Measurements from ENCODE around the gene PCDHB5.
"Not testable (repeated sequence)": the region's sequence is repeated elsewhere in the genome, so short reads cannot be mapped to it uniquely, and the experiment has no call there.

DNA sequence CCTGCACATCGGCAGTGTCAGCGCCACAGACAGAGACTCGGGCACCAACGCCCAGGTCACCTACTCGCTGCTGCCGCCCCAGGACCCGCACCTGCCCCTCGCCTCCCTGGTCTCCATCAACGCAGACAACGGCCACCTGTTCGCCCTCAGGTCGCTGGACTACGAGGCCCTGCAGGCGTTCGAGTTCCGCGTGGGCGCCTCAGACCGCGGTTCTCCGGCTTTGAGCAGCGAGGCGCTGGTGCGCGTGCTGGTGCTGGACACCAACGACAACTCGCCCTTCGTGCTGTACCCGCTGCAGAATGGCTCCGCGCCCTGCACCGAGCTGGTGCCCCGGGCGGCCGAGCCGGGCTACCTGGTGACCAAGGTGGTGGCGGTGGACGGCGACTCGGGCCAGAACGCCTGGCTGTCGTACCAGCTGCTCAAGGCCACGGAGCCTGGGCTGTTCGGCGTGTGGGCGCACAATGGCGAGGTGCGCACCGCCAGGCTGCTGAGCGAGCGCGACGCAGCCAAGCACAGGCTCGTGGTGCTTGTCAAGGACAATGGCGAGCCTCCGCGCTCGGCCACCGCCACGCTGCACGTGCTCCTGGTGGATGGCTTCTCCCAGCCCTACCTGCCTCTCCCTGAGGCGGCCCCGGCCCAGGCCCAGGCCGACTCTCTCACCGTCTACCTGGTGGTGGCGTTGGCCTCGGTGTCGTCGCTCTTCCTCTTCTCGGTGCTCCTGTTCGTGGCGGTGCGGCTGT, 11.4 kb upstream of the PCDHB5 start:
- TF ChIP-seq GABPA (IDR thresholded peaks at IDR 0.05; ENCODE audit: low read depth); CHD2 (IDR thresholded peaks at IDR 0.05; ENCODE audit: low read length, partially characterized antibody); SMC3 (IDR thresholded peaks at IDR 0.05; ENCODE audit: low read depth, low read length); TEAD4 (IDR thresholded peaks at IDR 0.05; ENCODE audit: borderline replicate concordance, insufficient read depth); RFX5 (IDR thresholded peaks at IDR 0.05; ENCODE audit: low read length); JUND (IDR thresholded peaks at IDR 0.05): not testable (repeated sequence)
- TF ChIP-seq, protein P1, sequence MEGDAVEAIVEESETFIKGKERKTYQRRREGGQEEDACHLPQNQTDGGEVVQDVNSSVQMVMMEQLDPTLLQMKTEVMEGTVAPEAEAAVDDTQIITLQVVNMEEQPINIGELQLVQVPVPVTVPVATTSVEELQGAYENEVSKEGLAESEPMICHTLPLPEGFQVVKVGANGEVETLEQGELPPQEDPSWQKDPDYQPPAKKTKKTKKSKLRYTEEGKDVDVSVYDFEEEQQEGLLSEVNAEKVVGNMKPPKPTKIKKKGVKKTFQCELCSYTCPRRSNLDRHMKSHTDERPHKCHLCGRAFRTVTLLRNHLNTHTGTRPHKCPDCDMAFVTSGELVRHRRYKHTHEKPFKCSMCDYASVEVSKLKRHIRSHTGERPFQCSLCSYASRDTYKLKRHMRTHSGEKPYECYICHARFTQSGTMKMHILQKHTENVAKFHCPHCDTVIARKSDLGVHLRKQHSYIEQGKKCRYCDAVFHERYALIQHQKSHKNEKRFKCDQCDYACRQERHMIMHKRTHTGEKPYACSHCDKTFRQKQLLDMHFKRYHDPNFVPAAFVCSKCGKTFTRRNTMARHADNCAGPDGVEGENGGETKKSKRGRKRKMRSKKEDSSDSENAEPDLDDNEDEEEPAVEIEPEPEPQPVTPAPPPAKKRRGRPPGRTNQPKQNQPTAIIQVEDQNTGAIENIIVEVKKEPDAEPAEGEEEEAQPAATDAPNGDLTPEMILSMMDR (IDR thresholded peaks at IDR 0.05): not testable (repeated sequence)

Measured in SK-N-SH (cell line).